H9 (cell line): Measurements from ENCODE around the gene BRI3. TPM values are rescaled to one million over a fixed set of nuclear protein-coding genes. Genes with fewer than 3 reads are reported as not detected.

Source experiments
- DNase-seq: peaks from one replicate; pipeline ENCODE4 v3.0.0-alpha.2; 2017
- H2AFZ ChIP-seq: one replicate; pipeline ENCODE4 v1.6.1; 2013; ENCODE audit warnings: mild to moderate bottlenecking, low read length, control low read depth, moderate library complexity
- H2AK5ac ChIP-seq: 2 replicates; pipeline ENCODE4 v1.6.1; 2013; ENCODE audit warnings: low read length, control low read depth, mixed read lengths; ENCODE audit not compliant: insufficient read length
- H2BK120ac ChIP-seq: one replicate; pipeline ENCODE4 v1.6.1; 2013; ENCODE audit warnings: low read depth, mild to moderate bottlenecking, low read length, control low read depth, inconsistent platforms; ENCODE audit not compliant: poor library complexity, severe bottlenecking
- H2BK12ac ChIP-seq: 2 replicates; pipeline ENCODE4 v1.6.1; 2013; ENCODE audit warnings: low read length, control low read depth, mixed read lengths, low read depth; ENCODE audit not compliant: insufficient read length
- H2BK15ac ChIP-seq: 2 replicates; pipeline ENCODE4 v1.6.1; 2013; ENCODE audit warnings: low read depth, low read length, control low read depth
- H2BK20ac ChIP-seq: one replicate; pipeline ENCODE4 v1.6.1; 2013; ENCODE audit warnings: low read depth, mild to moderate bottlenecking, low read length, control low read depth, inconsistent platforms; ENCODE audit not compliant: poor library complexity, severe bottlenecking
- H2BK5ac ChIP-seq: 2 replicates; pipeline ENCODE4 v1.6.1; 2013; ENCODE audit warnings: low read length, control low read depth, mixed read lengths; ENCODE audit not compliant: insufficient read length
- H3K14ac ChIP-seq: 2 replicates; pipeline ENCODE4 v1.6.1; 2013; ENCODE audit warnings: low read length, control low read depth; ENCODE audit not compliant: insufficient read depth
- H3K18ac ChIP-seq: 2 replicates; pipeline ENCODE4 v1.6.1; 2013; ENCODE audit warnings: low read depth, mild to moderate bottlenecking, mixed read lengths, low read length, control low read depth; ENCODE audit not compliant: insufficient read length
- H3K23ac ChIP-seq: 2 replicates; pipeline ENCODE4 v1.6.1; 2013; ENCODE audit warnings: low read length, control low read depth, mixed read lengths, low read depth; ENCODE audit not compliant: insufficient read length
- H3K23me2 ChIP-seq: 2 replicates; pipeline ENCODE4 v1.6.1; 2013; ENCODE audit warnings: low read depth, mild to moderate bottlenecking, mixed read lengths, low read length, control low read depth; ENCODE audit not compliant: insufficient read length, poor library complexity, severe bottlenecking
- H3K27ac ChIP-seq: 2 replicates; pipeline ENCODE4 v1.5.1; 2013; ENCODE audit warnings: low read length, control low read depth, mixed read lengths, low read depth; ENCODE audit not compliant: insufficient read length
- H3K27me3 ChIP-seq: 2 replicates; pipeline ENCODE4 v1.6.1; 2013; ENCODE audit warnings: low read length, control low read depth, inconsistent platforms; ENCODE audit not compliant: insufficient read depth
- H3K4ac ChIP-seq: 2 replicates; pipeline ENCODE4 v1.6.1; 2013; ENCODE audit warnings: low read depth, mild to moderate bottlenecking, control low read depth, inconsistent platforms, low read length, moderate library complexity
- H3K4me1 ChIP-seq: 2 replicates; pipeline ENCODE4 v1.6.1; 2013; ENCODE audit warnings: low read length, control low read depth, inconsistent platforms; ENCODE audit not compliant: insufficient read depth
- H3K4me2 ChIP-seq: 2 replicates; pipeline ENCODE4 v1.6.1; 2013; ENCODE audit warnings: low read length, control low read depth, mixed read lengths; ENCODE audit not compliant: insufficient read length, insufficient read depth
- H3K56ac ChIP-seq: 2 replicates; pipeline ENCODE4 v1.6.1; 2013; ENCODE audit warnings: low read depth, mild to moderate bottlenecking, mixed read lengths, low read length, control low read depth; ENCODE audit not compliant: insufficient read length
- H3K79me1 ChIP-seq: 2 replicates; pipeline ENCODE4 v1.6.1; 2013; ENCODE audit warnings: low read depth, mild to moderate bottlenecking, moderate library complexity, low read length, control low read depth, inconsistent platforms; ENCODE audit not compliant: insufficient read depth, poor library complexity, severe bottlenecking
- H3K79me2 ChIP-seq: 2 replicates; pipeline ENCODE4 v1.6.1; 2013; ENCODE audit warnings: low read length, control low read depth, inconsistent platforms; ENCODE audit not compliant: insufficient read depth
- H3K9ac ChIP-seq: 2 replicates; pipeline ENCODE4 v1.6.1; 2013; ENCODE audit warnings: low read length, control low read depth, mixed read lengths; ENCODE audit not compliant: insufficient read length; ENCODE audit errors: extremely low read depth
- H3K9me3 ChIP-seq: one replicate; pipeline ENCODE4 v1.6.1; 2013; ENCODE audit warnings: low read depth, low read length, inconsistent platforms; ENCODE audit not compliant: control insufficient read depth
- H3T11ph ChIP-seq: one replicate; pipeline ENCODE4 v1.6.1; 2013; ENCODE audit warnings: mild to moderate bottlenecking, low read length, control low read depth, inconsistent platforms
- H4K20me1 ChIP-seq: one replicate; pipeline ENCODE4 v1.6.1; 2013; ENCODE audit not compliant: control insufficient read depth, insufficient read length, insufficient read depth
- H4K5ac ChIP-seq: 2 replicates; pipeline ENCODE4 v1.6.1; 2013; ENCODE audit warnings: low read depth, mild to moderate bottlenecking, mixed read lengths, low read length, control low read depth; ENCODE audit not compliant: insufficient read length
- H4K8ac ChIP-seq: replicated peaks from 2 replicates; pipeline ENCODE4 v1.6.1; 2013; ENCODE audit warnings: low read length, control low read depth, mixed read lengths, low read depth; ENCODE audit not compliant: insufficient read length
- H4K91ac ChIP-seq: 2 replicates; pipeline ENCODE4 v1.6.1; 2013; ENCODE audit warnings: low read depth, mild to moderate bottlenecking, moderate library complexity, mixed read lengths, low read length, control low read depth; ENCODE audit not compliant: insufficient read length
- H3K27ac Mint-ChIP-seq, 3 experiments: 2 replicates in 2 of 3; 3 replicates in 1 of 3; pipeline ENCODE4 v1.8.0; 2020 to 2021; ENCODE audit warnings: mixed read lengths in 3 of 3, mild to moderate bottlenecking in 1 of 3, moderate library complexity in 1 of 3
- H3K27me3 Mint-ChIP-seq: 2 replicates; pipeline ENCODE4 v1.8.0; 2021; ENCODE audit warnings: low read depth, mild to moderate bottlenecking, moderate library complexity, mixed read lengths
- H3K36me3 Mint-ChIP-seq, 3 experiments: 2 replicates in 2 of 3; 3 replicates in 1 of 3; pipeline ENCODE4 v1.8.0; 2020 to 2021; ENCODE audit warnings: low read depth in 3 of 3, mixed read lengths in 3 of 3; ENCODE audit not compliant: insufficient read depth in 1 of 3
- H3K4me1 Mint-ChIP-seq, 2 experiments: 2 replicates each; pipeline ENCODE4 v1.8.0; 2020; ENCODE audit warnings: mixed read lengths in 2 of 2
- H3K4me3 Mint-ChIP-seq, 2 experiments: 2 replicates in 1 of 2; 3 replicates in 1 of 2; pipeline ENCODE4 v1.8.0; 2020 to 2021; ENCODE audit warnings: mild to moderate bottlenecking in 2 of 2, mixed read lengths in 2 of 2, moderate library complexity in 1 of 2
- H3K9me3 Mint-ChIP-seq, 2 experiments: 2 replicates in 1 of 2; 3 replicates in 1 of 2; pipeline ENCODE4 v1.8.0; 2020; ENCODE audit warnings: mild to moderate bottlenecking in 2 of 2, mixed read lengths in 2 of 2, moderate library complexity in 1 of 2
- WGBS: extraction: QIAGEN DNeasy Blood & Tissue Kit; methylation state at CpG from one replicate; pipeline ENCODE4 v1.1.7; 2013; ENCODE audit warnings: missing lambda C conversion rate, low lambda C conversion rate, mixed read lengths; ENCODE audit not compliant: insufficient read length; ENCODE audit errors: extremely low coverage; 5-methylcytosine and 5-hydroxymethylcytosine counted together
- total RNA-seq: library from RNA; stranded (reverse); gene quantifications from 2 replicates; pipeline ENCODE4 v1.2.1, GENCODE V29; 2021
- TF ChIP-seq, protein P1 (sequence below): fragments of 200-600 bp; sonication (generic); conservative IDR thresholded peaks from 3 replicates; pipeline ENCODE4 v1.8.0; 2021; ENCODE audit warnings: antibody characterized with exemption, mild to moderate bottlenecking

Gene BRI3
- total RNA-seq, 1 experiment from 2014 or later: 102 TPM

- H3K18ac ChIP-seq: no peak overlapping the region
- H3K23me2 ChIP-seq: peaks cover 2% of the 10 kb centered on the region
- TF ChIP-seq, protein P1, sequence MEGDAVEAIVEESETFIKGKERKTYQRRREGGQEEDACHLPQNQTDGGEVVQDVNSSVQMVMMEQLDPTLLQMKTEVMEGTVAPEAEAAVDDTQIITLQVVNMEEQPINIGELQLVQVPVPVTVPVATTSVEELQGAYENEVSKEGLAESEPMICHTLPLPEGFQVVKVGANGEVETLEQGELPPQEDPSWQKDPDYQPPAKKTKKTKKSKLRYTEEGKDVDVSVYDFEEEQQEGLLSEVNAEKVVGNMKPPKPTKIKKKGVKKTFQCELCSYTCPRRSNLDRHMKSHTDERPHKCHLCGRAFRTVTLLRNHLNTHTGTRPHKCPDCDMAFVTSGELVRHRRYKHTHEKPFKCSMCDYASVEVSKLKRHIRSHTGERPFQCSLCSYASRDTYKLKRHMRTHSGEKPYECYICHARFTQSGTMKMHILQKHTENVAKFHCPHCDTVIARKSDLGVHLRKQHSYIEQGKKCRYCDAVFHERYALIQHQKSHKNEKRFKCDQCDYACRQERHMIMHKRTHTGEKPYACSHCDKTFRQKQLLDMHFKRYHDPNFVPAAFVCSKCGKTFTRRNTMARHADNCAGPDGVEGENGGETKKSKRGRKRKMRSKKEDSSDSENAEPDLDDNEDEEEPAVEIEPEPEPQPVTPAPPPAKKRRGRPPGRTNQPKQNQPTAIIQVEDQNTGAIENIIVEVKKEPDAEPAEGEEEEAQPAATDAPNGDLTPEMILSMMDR: no peak
- no peak overlapping the region for H3T11ph ChIP-seq
- H3K79me2 ChIP-seq: no peaks in the 10 kb centered on the region
- no peak overlapping the region for H2BK120ac ChIP-seq
- H3K9me3 ChIP-seq: no peaks in the 10 kb centered on the region
- no peak overlapping the region for H4K91ac ChIP-seq
- Mint-ChIP-seq H3K36me3 (peaks cover 0 to 3% (median 0%) of the 10 kb centered on the region in 3 experiments; a peak in 2 of 7 replicates), H3K27ac (no peak overlapping the region), H3K4me1 (peaks cover 0 to 3% of the 10 kb centered on the region in 2 experiments; a peak in 1 of 4 replicates), H3K4me3 (no peak overlapping the region), H3K9me3 (no peaks in the 10 kb centered on the region), H3K27me3 (no peaks in the 10 kb centered on the region)
- H2BK15ac ChIP-seq: no peak overlapping the region
- no peak overlapping the region for H4K8ac ChIP-seq
- H4K5ac ChIP-seq: no peak overlapping the region
- no peak overlapping the region for H3K4me2 ChIP-seq
- H3K27me3 ChIP-seq: no peaks in the 10 kb centered on the region
- no peaks in the 10 kb centered on the region for H3K79me1 ChIP-seq
- WGBS: no CpG with 5 or more reads among the region's 10 CpGs
- no peaks in the 10 kb centered on the region for H3K4me1 ChIP-seq
- DNase-seq: no peak
- no peak overlapping the region for H3K14ac ChIP-seq
- no peak overlapping the region for H2BK12ac ChIP-seq
- no peak overlapping the region for H2AFZ ChIP-seq
- no peak overlapping the region for H2AK5ac ChIP-seq
- H3K27ac ChIP-seq: no peak overlapping the region
- no peak overlapping the region for H3K56ac ChIP-seq
- no peak overlapping the region for H3K9ac ChIP-seq
- no peak overlapping the region for H3K4ac ChIP-seq
- no peak overlapping the region for H3K23ac ChIP-seq
- H2BK5ac ChIP-seq: no peak overlapping the region
- H4K20me1 ChIP-seq: no peaks in the 10 kb centered on the region
- H2BK20ac ChIP-seq: no peak overlapping the region
Measured at GRCh38 chr7:98234429-98235147, 46.9 kb upstream of the BRI3 start.
